ENCODE measurements around the gene LAMC2. TPM values are rescaled to one million over a fixed set of nuclear protein-coding genes. Genes with fewer than 3 reads are reported as not detected.
"Not testable (repeated sequence)": the region's sequence is repeated elsewhere in the genome, so short reads cannot be mapped to it uniquely, and the experiment has no call there.

Gene LAMC2
- polyA plus RNA-seq, 4 donors: 5.1 to 7.1 (median 6.0) TPM

DNA sequence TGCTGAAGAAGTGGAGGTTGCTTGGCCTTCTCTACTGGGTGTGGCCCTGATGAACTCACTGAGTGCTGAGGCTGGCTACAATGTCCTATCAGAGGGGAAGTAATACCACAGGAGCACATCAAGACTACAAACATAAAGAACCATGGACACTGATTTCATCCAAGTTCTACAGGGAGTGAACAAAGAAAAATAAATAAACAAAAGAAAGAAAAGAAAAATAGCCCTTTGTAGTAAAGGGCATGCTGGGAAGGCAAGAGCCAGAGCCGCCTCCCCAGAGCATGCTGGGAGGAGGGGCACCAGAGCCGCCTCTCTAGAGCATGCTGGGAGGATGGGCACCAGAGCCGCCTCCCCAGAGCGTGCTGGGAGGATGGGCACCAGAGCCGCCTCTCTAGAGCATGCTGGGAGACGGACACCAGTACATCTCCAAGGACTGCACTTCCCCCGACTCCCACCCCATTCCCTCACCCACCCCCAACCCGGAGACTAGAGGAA is 65.9 kb downstream of the LAMC2 start:
- DNase-seq (ENCODE audit: low read depth in 4 of 4, low spot score in 3 of 4): no peak

DNA sequence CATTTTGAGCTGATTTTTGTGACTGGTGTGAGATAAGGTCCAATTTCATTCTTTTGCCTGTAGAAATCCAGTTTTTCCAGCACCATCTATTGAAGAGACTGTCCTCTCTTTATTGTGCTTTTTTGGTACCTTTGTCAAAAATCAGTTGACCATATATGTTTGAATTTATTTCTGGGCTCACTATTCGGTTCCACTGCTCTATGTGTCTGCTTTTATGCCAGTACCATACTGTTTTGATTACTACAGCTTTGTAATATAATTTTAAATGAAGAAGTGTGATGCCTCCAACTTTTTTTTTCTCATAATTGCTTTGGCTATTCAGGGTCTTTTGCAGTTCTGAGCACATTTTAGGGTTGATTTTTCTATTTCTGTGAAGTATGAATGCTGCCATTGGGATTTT is 69.0 kb downstream of the LAMC2 start:
- no peak for DNase-seq (ENCODE audit: low read depth in 4 of 4, low spot score in 3 of 4)

DNA sequence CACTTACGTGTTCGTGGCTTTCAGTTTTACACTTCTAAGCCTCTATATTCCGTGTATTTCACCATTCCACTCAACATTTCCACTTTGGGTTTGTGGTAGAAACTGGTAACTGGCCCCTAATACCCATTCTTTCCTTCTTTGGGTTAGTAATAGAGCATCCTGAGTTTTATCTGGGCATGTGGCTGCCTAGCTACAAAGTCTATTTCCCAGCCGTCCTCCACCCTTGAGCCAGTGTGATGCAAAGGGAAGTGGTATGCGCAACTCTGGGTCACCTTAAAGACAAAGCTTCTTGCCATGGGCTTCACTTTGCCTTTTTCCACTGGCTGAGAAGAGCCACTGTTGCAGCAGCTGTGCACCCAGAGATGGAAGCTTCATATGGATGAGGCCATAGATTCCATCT is 73.9 kb downstream of the LAMC2 start:
- no peak for DNase-seq (ENCODE audit: low read depth in 4 of 4, low spot score in 3 of 4)

DNA sequence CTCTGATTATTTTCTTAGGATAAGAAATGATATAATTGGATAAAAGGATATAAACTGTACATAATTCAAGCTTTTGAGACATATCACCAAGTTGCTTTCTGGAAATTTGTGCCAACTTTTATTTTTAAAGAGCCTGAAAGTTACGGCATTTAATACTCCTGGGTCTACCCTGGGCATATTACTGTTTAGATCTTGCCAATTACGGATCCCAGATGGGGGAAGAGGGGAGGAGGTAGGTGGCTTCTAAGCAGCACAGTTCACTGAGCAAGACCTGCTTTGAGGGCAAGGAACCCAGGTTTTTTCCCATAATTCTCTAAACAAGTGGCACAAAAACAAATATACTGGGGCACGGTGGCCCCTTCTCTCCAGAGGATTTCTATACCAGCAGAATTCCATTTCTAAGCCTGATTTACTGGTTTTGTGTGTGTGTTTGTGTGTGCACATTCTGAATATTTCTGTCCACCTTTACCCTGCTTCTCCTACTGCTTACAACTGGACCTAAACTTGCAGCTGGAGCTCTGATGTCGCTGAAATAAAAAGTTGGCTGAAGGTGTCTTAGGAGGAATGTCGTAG is 76.7 kb downstream of the LAMC2 start:
- DNase-seq (ENCODE audit: low read depth in 4 of 4, low spot score in 3 of 4): no peak

DNA sequence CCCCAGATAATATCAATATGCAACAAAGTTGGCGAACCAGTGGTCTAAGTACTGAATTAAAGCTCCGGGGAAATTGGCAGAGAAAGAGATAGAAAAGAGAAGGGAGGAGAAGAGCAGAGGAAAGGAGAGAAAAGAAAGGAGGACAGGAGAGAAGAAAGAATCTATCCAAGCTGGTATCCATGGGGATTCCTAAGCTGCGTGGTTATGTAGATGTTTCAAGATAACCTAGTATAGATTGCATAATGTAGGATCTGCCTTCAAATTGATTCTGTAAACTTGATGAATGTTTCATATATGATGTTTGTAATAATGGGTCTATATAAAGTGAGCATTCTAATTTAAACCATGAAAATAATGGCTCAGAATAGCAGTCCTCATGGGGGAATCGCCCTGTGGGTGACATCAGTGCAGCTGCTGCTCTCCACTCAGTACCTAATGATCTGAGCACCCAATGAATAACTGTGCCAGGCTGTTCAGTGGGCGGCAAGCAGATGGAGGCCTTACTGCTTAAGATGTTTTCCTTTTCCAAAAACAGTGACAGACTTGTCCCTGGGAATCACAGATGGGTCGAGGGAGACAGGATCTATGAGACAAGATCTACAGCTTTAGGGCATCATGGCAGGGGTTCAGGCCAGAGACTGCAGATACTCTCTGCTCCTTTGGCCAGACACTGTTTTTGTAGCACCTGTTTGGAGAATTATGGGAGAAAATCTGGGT is 78.0 kb downstream of the LAMC2 start:
- no peak for DNase-seq (ENCODE audit: low read depth in 4 of 4, low spot score in 3 of 4)

DNA sequence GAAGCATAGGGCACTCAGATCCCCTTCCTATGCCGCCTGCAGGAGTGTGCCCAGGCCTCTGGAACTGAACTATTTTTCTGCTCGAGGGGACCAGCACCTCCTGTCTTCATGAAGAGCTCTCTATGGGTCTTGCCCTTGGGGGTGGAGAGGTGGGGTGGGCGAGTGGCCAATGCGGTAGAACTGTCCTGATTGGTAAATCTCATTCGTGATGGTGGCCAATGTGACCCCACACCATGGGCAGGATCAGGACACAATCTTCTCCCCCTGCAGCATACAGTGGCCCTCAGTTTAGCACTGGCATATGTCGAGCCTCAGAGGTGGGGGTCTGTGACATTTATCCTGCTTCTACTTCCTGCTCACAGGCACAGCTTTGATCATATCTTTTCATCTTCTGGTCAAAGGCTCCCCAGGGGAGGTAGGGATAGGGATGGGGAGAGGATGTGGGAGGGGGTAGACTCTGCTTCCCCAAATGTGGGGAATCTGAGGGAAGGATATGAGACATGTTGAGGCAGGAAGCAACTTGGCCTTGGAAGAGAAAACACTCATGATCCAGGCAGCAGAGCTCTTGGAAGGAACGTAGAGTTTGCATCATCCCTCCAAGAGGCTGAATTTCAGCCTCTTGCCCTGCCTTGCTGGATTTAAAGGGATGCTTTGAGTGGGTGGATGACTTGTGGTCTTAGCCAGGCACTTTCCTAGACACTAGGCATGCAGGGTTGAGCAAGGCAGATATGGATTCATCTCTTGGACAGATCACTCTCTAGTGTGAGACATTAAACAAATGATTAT is 81.8 kb downstream of the LAMC2 start:
- DNase-seq (ENCODE audit: low read depth in 4 of 4, low spot score in 3 of 4): no peak

DNA sequence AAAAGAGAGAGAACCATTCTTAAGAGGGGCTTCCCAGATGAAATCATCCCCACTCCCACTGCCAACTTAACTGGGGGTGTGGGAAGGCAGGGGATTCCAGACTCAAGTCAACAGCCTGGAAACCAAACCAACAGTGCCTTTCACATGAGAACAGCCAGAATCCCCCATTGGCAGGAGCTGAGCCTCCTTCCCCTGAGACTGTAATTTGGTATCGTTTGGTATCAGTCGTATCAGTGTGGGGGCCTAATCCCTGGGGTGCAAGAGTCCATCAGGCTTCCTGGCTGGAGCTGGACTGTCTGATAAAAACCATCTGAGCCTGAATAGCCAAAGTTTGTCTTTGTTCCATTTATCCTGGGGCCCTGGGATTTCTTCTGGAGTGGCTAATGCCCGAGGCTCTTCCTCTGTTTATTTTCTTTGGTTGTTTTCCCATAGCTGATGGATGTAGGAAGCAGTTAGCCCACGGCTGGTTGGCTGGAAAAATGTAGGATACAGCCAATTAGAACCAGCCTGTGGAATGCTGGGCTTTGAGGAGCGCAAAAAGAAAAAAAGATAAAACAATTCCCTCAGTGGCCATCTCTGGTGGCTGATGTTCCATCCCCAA is 84.6 kb downstream of the LAMC2 start:
- no peak for DNase-seq (ENCODE audit: low read depth in 4 of 4, low spot score in 3 of 4)

DNA sequence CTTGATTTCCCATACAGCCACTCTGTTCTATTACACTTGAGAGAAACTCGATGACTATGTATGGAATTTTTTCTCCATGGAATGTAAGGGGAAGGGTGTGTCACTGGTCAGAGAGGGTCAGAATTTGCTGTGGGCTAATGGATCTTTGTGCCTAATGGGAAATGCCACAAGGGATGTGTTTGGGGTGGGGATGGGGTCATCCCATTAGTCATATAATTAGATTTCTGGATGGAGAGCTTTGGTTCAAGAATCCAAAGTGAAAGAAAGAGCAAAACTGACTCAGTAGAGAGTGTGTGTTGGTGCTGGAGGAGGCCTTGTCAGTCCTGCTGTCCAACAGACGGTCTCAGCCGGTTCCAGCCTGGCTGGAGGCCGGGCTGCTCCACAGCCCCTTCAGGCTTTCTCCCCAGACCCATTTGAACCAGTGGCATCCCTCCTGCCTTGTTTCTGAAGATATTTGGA is 86.4 kb downstream of the LAMC2 start:
- no peak for DNase-seq (ENCODE audit: low read depth in 4 of 4, low spot score in 3 of 4)

DNA sequence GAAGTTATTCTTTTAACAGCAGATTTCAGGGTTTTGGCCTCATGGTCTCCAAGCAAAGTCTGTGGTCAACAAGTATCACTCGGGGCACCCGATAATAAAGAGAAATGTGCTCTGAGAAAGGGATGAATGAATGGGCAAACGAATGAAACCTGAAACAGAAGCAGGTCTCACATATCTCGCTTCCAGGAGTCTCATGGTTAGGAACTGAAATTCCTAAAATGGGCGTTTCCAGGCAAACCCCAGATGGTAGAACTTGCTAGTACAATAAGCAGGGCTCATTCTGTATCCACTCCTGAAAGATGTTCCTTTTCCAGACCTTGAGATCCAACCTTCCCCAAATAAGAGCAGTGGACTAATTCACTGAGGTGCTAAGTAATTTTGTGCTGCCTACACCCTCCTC is 87.2 kb downstream of the LAMC2 start:
- no peak for DNase-seq (ENCODE audit: low read depth in 4 of 4, low spot score in 3 of 4)

DNA sequence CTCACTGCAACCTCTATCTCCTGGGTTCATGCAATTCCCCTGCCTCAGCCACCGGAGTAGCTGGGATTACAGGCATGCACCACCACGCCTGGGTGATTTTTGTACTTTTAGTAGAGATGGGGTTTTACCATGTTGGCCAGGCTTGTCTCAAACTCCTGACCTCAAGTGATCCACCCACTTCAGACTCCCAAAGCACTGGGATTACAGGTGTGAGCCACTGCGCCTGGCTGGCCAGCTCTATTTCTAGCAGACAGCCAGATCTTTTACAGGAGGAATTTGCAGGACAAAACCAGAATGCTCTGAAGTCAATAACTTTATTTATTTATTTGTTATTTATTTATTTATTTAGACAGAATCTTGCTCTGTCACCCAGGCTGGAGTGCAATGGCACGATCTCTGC is 87.9 kb downstream of the LAMC2 start:
- not testable (repeated sequence) for DNase-seq (ENCODE audit: low read depth in 4 of 4, low spot score in 3 of 4)

DNA sequence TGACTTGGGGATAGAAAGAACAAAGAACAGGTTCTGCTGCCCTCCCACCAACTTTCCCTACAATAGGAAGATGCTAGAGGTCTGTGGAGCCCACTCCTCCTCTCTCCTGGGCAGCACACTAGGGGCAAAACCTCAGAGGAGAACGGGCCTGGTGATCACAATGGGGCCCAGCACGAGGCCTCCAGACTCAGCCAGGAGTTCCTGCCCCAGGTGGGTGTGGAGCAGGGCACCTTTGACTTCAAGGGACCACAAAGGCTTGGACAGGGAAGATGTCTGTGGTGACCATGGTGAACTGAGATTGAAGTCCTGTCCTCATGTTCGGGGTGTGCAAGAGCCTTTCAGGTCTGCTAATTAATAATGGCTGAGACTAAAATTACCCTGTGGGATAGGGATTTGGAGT is 88.8 kb downstream of the LAMC2 start:
- no peak for DNase-seq (ENCODE audit: low read depth in 4 of 4, low spot score in 3 of 4)

DNA sequence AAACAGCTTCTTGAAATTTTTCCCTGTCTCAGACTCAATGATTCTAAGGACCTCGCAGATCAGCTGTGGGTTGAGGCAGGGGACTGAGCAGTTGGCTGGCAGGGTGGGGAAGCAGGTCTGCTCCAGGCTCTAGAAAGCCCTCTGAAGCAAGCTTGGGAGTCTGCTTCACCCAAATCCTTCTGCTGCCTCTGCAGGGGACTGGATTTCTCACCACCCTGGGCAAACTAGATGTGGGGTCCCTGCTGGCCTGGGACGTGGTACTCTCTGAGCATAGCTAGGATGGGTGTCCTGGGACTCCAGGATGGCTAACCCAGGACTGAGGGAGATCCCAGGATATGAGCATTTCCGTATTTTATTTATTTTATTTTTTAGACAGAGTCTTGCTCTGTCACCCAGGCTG is 89.3 kb downstream of the LAMC2 start:
- DNase-seq (ENCODE audit: low read depth in 4 of 4, low spot score in 3 of 4): no peak

DNA sequence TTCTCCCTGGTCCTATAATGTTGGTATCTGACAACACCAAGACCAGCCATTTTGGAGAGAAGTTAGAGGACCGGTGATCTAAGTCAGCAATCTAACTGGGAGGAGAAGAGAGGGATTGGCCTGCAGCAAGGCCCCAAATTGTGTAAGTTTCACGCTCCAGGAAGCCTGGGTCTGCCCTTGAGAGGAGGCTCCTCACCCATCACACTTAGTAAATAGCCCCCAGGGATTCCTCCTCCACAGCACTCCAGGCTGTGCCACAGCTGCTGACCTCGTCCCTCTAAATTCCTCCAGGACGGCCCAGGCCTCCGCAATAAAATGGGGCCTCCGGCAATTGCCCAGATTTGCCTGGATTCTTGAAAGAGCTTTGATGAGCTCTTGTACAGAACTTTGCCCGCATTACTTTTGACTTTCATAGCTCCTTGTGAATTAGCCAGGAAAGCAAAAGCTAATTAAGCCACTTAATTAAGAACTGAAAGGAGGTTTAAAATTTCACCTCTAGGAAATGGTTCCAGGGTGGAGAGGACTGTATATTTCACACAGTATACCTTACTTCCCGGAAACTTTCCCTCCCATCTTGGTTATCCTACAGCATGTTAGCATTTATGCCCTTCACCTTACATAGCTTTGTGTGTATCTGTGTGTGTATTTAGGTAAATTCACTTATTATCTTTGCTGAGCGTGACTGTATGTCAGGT is 90.5 kb downstream of the LAMC2 start:
- DNase-seq (ENCODE audit: low read depth in 4 of 4, low spot score in 3 of 4): no peak

DNA sequence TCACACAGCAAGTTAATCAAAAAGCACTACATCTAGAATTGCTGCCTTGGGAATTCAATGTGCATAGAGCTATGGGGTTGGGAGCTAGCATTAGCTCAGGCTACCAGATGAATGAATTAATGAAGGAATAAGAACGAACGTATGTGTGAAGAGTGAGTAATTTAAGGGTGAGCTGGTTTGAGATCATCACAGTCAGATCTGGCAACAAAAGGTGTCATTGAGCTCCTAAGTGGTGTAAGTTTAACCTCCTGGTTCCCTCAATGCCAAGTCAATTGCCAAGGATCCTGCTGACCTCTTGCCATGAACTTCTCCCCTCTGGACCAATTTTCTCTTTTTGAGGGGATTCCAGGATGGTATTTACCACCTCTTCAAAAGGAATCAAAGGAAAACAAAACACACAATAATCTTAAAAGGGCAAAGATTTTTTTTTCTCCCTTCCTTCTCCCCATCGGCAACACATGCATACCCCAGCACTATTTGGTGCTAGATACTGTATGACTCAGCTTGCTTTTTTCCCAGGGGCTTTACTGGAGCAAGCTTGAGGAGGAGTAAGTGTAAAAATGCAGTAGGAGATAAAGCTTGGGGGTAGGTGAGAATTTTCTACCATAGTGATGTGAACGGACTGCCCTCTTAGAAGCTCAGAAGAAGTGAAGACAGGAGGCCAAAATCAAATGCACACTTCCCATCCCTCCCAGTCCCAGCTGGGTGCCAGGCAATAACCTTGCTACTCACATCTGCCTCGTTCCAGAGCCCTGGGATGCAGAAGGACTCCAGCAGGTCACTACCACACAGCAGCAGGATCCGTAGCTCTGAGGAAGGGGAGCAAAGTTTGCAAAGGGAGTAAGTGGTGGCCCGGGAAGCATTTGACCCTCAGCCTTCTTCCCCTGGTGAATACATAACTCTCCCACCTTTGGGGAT is 92.0 kb downstream of the LAMC2 start:
- DNase-seq (ENCODE audit: low read depth in 4 of 4, low spot score in 3 of 4): no peak

DNA sequence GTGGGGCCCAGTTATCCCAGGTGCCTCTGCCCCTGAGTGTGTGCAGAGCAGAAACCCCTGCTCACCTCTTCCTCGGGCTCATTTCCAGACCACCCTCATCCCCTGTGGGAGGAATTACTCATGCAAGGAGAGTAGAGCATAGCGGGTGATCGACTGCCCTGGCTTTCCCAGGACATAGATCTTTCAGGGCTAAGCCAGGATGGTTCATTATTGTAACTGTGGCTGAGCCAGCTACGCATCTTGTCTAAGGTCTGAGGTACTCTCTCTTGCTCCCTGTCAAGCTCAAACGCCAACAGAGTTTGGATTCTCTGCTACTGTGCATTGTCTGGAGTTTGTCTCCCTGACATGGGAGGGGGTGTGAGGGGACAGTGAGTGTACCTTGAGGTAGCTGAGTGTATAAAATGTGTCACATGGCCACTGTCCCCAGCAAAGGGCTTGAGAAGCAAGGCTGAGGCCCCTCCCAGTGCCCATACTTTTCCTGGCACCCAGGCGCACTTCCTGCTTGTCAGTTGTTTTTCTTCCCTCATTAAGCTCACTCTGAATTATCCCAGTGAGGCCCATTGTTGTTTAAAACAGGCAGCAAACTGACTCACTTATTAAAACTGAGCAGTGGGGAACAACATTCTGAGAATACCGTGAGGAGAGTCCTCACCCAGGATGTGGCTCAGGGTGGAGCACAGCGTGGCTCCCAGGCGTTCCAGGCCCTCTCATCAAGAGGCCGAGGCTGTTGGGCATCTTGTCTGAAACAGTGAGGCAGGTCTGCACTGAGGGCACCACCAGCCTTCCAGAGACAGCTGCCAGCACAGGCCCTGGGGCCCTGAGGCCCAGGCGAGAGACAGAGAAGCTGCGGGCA is 92.9 kb downstream of the LAMC2 start:
- DNase-seq (ENCODE audit: low read depth in 4 of 4, low spot score in 3 of 4): no peak

DNA sequence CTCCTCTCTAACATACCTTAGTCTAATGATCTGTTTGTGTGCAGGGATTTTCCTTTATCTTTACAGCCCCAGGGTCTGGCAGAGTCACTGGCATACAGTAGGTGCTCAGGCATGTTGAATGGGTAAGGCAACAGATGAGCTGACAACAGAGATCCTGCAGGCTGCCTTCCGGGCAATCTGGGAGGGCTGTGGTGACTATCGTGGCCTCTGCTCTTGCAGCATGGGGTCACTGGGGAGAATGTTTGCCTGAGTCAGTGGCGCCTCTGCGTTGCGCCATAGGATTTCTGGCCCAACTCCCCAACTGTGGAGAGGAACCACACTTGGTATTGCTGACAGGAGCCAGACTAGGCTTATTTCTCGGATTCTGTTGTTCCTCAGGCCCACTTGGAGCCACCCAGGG is 93.8 kb downstream of the LAMC2 start:
- no peak for DNase-seq (ENCODE audit: low read depth in 4 of 4, low spot score in 3 of 4)

DNA sequence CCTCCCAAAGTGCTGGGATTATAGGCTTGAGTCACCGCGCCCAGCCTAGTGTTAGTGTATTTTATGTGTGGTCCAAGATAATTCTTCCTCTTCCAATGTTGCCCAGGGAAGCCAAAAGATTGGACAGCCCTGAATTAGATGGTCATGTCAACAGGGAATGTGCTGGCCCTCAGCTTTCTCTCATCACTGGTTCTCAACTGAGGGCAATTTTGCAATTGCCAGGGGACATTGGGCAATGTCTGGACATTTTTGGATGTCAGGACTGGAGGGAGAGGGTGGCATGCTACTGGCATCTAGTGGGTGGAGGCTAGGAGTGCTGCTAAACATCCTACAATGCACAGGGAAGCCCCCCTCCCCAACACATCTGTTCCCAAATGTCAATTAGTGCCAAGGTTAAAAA is 95.0 kb downstream of the LAMC2 start:
- DNase-seq (ENCODE audit: low read depth in 4 of 4, low spot score in 3 of 4): no peak

DNA sequence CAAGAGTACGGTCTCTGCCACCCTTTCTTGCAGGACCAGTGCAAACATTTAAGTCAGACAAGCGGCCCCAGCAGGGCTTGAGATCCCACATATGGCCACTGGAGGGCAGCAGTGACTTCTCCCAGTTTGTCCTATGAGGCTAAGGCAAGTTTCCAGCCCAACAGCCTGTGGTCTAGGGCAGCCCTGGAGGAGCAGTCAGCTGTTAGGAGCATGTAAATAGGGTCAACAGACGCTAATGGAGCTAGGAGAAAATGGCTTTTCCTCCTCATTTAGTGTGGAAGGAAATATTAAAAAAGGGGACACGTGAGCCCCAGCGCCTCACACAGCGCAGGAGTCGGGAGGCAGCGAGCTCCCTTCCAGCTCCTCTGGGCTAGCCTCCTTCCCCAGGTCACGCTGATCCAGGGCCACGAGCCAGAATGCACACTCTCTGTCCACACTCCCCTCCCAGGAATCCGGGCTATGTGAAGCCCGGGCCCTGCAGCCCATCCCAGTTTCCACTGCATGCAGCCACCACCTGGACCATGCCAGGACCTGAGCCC is 95.6 kb downstream of the LAMC2 start:
- peak; percentile 86 to 91 (median 87) for DNase-seq (ENCODE audit: low read depth in 4 of 4, low spot score in 3 of 4)

Measured in right renal pelvis (tissue), 4 donors.